Mesendoderm (in vitro differentiated cells): Measurements from ENCODE around the gene RNASEH2A.

Experiments used
- DNase-seq: peaks from one replicate; pipeline ENCODE4 v3.0.0; 2013
- H2AK5ac ChIP-seq: 2 replicates; pipeline ENCODE4 v1.6.1; 2013; ENCODE audit warnings: low read length, inconsistent platforms
- H2BK120ac ChIP-seq: 2 replicates; pipeline ENCODE4 v1.6.1; 2013; ENCODE audit warnings: low read depth, mild to moderate bottlenecking, low read length, moderate library complexity, mixed read lengths
- H2BK15ac ChIP-seq: replicated peaks from 2 replicates; pipeline ENCODE4 v1.6.1; 2013; ENCODE audit warnings: low read depth, mild to moderate bottlenecking, moderate library complexity
- H2BK5ac ChIP-seq: 2 replicates; pipeline ENCODE4 v1.6.1; 2013; ENCODE audit warnings: low read length, inconsistent platforms
- H3K18ac ChIP-seq: 2 replicates; pipeline ENCODE4 v1.6.1; 2013; ENCODE audit warnings: mild to moderate bottlenecking, low read length, mixed read lengths
- H3K23ac ChIP-seq: one replicate; pipeline ENCODE4 v1.6.1; 2013; ENCODE audit warnings: low read length
- H3K27ac ChIP-seq: 2 replicates; pipeline ENCODE4 v1.5.1; 2013; ENCODE audit warnings: low read depth, mild to moderate bottlenecking, inconsistent platforms, low read length, moderate library complexity
- H3K27me3 ChIP-seq: 2 replicates; pipeline ENCODE4 v1.6.1; 2013; ENCODE audit warnings: low read length, control low read depth, mild to moderate bottlenecking, inconsistent platforms; ENCODE audit not compliant: insufficient read depth, poor library complexity
- H3K36me3 ChIP-seq: 2 replicates; pipeline ENCODE4 v1.6.1; 2013; ENCODE audit warnings: low read length, inconsistent platforms; ENCODE audit not compliant: control insufficient read depth, insufficient read depth
- H3K4ac ChIP-seq: one replicate; pipeline ENCODE4 v1.6.1; 2013; ENCODE audit warnings: low read depth, mild to moderate bottlenecking, low read length, moderate library complexity
- H3K4me1 ChIP-seq: 2 replicates; pipeline ENCODE4 v1.6.1; 2013; ENCODE audit warnings: low read depth, low read length, inconsistent platforms; ENCODE audit not compliant: control insufficient read depth
- H3K4me2 ChIP-seq: 2 replicates; pipeline ENCODE4 v1.6.1; 2013; ENCODE audit warnings: low read length
- H3K4me3 ChIP-seq: 2 replicates; pipeline ENCODE4 v1.5.1; 2013; ENCODE audit warnings: mild to moderate bottlenecking, low read length
- H3K56ac ChIP-seq: one replicate; pipeline ENCODE4 v1.6.1; 2013; ENCODE audit warnings: low read length
- H3K79me1 ChIP-seq: 2 replicates; pipeline ENCODE4 v1.6.1; 2013; ENCODE audit warnings: low read length, inconsistent platforms
- H3K79me2 ChIP-seq: 2 replicates; pipeline ENCODE4 v1.6.1; 2013; ENCODE audit warnings: mild to moderate bottlenecking, low read length; ENCODE audit not compliant: control insufficient read depth, insufficient read depth
- H3K9ac ChIP-seq: 2 replicates; pipeline ENCODE4 v1.6.1; 2013; ENCODE audit warnings: low read length, inconsistent platforms
- H4K5ac ChIP-seq: one replicate; pipeline ENCODE4 v1.6.1; 2013; ENCODE audit warnings: low read length
- H4K8ac ChIP-seq: one replicate; pipeline ENCODE4 v1.6.1; 2013; ENCODE audit warnings: low read depth, mild to moderate bottlenecking, control low read depth, low read length, moderate library complexity
- WGBS: extraction: QIAGEN DNeasy Blood & Tissue Kit; methylation state at CpG from one replicate; pipeline ENCODE4 v1.1.7; 2013; ENCODE audit warnings: low lambda C conversion rate, missing lambda C conversion rate; ENCODE audit not compliant: insufficient coverage; ENCODE audit errors: extremely low coverage; 5-methylcytosine and 5-hydroxymethylcytosine counted together

RNASEH2A gene

DNA sequence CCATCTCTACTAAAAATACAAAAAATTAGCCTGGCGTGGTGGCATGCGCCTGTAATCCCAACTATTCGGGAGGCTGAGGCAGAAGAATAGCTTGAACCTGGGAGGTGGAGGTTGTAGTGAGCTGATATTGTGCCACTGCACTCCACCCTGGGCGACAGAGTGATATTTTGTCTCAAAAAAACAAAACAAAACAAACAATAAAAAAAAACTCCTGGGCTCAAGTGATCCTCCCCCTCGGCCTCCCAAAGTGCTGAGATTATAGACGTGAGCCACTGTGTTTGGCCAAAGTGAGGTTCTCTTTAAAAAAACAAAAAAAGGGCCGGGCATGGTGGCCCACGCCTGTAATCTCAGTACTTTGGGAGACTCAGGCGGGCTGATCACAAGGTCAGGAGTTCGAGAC is 18.9 kb upstream of the RNASEH2A start:
- Histone ChIP-seq H3K4ac (no peak overlapping the region), H3K27me3 (no peaks in the 10 kb centered on the region), H2AK5ac (no peak overlapping the region), H3K4me3 (no peak overlapping the region), H2BK5ac (no peak overlapping the region), H3K36me3 (no peaks in the 10 kb centered on the region), H3K18ac (no peak overlapping the region), H4K8ac (no peak overlapping the region), H3K79me1 (no peaks in the 10 kb centered on the region), H2BK120ac (no peak overlapping the region), H3K4me2 (no peak overlapping the region), H3K56ac (no peak overlapping the region), H3K4me1 (peaks cover 21% of the 10 kb centered on the region), H3K9ac (no peak overlapping the region), H3K27ac (no peak overlapping the region), H4K5ac (no peak overlapping the region), H3K23ac (no peak overlapping the region), H3K79me2 (no peaks in the 10 kb centered on the region), H2BK15ac (no peak overlapping the region)
- WGBS = no CpG with 5 or more reads among the region's 10 CpGs
- no peak for DNase-seq

DNA sequence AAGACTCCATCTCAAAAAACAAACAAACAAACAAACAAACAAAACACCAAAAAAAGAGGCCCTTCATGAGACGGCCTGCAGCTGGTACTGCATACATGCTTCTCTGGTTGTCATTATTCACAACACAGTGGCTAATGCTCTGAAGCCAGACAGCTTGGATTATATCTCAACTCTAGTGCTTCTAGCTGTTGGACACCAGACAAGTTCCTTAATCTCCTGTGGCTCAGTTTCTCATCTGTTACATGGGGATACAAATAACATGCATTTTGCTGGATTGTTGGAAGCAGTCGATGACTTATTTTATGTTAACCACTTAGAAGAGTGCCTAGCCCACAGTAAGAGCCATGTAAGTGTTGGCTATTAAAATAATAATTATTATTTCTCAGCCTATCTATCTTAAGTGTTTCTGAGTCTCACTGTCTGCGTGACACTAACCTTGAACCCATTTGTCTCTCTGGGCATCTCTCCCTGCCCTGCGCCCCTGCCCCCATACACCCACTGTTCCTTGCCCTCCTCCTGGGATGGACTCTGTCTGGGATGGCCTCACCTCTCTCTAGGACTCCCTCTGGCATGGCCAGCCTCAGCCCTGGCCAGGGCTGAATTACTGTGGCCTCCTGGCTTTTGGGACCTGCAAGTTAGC is 18.2 kb upstream of the RNASEH2A start:
- peaks cover 2% of the 10 kb centered on the region for H3K79me1 ChIP-seq
- no CpG with 5 or more reads among the region's 4 CpGs for WGBS

DNA sequence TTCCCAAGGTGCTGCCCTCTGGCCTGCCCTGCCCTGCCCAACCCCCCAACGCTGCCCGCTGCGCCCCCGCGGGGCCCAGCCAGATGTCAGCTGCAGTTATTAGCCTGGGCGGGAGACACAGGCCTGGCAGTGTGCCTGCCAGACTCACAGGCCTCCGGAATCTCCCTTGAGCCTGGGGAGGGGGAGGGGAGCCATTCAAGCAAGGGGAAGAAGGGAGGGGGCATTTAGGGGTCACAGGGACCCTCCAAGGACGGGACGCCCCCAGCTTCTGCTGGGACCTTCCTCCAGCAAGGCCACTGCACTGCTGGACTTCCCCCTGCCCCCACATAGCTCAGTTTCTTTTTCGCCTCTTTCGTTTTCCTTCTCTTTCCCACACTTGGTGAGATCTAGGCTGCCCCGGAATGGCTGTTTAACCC is 17.7 kb upstream of the RNASEH2A start:
- H2BK5ac ChIP-seq = peak overlapping the region; percentile 85
- H2BK120ac ChIP-seq = no peak overlapping the region
- H3K56ac ChIP-seq = peak overlapping the region; percentile 84
- peak overlapping the region; percentile 72 for H2AK5ac ChIP-seq
- H3K27ac ChIP-seq = peak overlapping the region; percentile 15
- no peak overlapping the region for H4K5ac ChIP-seq
- no peaks in the 10 kb centered on the region for H3K27me3 ChIP-seq
- H2BK15ac ChIP-seq = no peak overlapping the region
- no peak overlapping the region for H3K23ac ChIP-seq
- H3K4me2 ChIP-seq = peak overlapping the region; percentile 37
- peaks cover 1% of the 10 kb centered on the region for H3K79me2 ChIP-seq
- peak overlapping the region; percentile 71 for H3K9ac ChIP-seq
- H4K8ac ChIP-seq = no peak overlapping the region
- no peak overlapping the region for H3K4me3 ChIP-seq
- H3K4ac ChIP-seq = no peak overlapping the region
- no CpG with 5 or more reads among the region's 12 CpGs for WGBS
- DNase-seq = peak; percentile 73
- peaks cover 17% of the 10 kb centered on the region for H3K4me1 ChIP-seq
- peak overlapping the region; percentile 33 for H3K18ac ChIP-seq
- H3K79me1 ChIP-seq = peaks cover 2% of the 10 kb centered on the region
- no peaks in the 10 kb centered on the region for H3K36me3 ChIP-seq

More for the DNA sequence above, 18.2 kb upstream of the RNASEH2A start:
- DNase-seq = no peak
- H4K8ac ChIP-seq = no peak overlapping the region
- H3K9ac ChIP-seq = peak overlapping the region; percentile 71
- peaks cover 21% of the 10 kb centered on the region for H3K4me1 ChIP-seq
- H2BK120ac ChIP-seq = no peak overlapping the region
- no peak overlapping the region for H4K5ac ChIP-seq
- H3K56ac ChIP-seq = peak overlapping the region; percentile 84
- peak overlapping the region; percentile 85 for H2BK5ac ChIP-seq
- H2BK15ac ChIP-seq = no peak overlapping the region
- H2AK5ac ChIP-seq = peak overlapping the region; percentile 72
- H3K27me3 ChIP-seq = no peaks in the 10 kb centered on the region
- H3K4me2 ChIP-seq = no peak overlapping the region
- H3K4me3 ChIP-seq = no peak overlapping the region
- H3K23ac ChIP-seq = peak overlapping the region; percentile 6
- H3K79me2 ChIP-seq = peaks cover 1% of the 10 kb centered on the region
- H3K18ac ChIP-seq = peak overlapping the region; percentile 33
- H3K36me3 ChIP-seq = no peaks in the 10 kb centered on the region
- H3K27ac ChIP-seq = peak overlapping the region; percentile 15
- H3K4ac ChIP-seq = no peak overlapping the region

GRCh38 chr19:12789098-12789903 is 17.1 kb upstream of the RNASEH2A start:
- peak overlapping the region; percentile 37 for H3K4me2 ChIP-seq
- H3K18ac ChIP-seq = peak overlapping the region; percentile 94
- no peak overlapping the region for H4K5ac ChIP-seq
- no CpG with 5 or more reads among the region's 46 CpGs for WGBS
- no peak overlapping the region for H3K23ac ChIP-seq
- no peak overlapping the region for H3K4me3 ChIP-seq
- no peak overlapping the region for H2AK5ac ChIP-seq
- peak overlapping the region; percentile 55 for H2BK120ac ChIP-seq
- no peaks in the 10 kb centered on the region for H3K27me3 ChIP-seq
- H3K9ac ChIP-seq = peak overlapping the region; percentile 71
- peak; percentile 58 for DNase-seq
- H3K27ac ChIP-seq = peak overlapping the region; percentile 15
- H2BK5ac ChIP-seq = peak overlapping the region; percentile 5
- H3K79me1 ChIP-seq = peaks cover 2% of the 10 kb centered on the region
- peak overlapping the region; percentile 84 for H3K56ac ChIP-seq
- no peak overlapping the region for H4K8ac ChIP-seq
- H2BK15ac ChIP-seq = no peak overlapping the region
- H3K4me1 ChIP-seq = peaks cover 17% of the 10 kb centered on the region
- peaks cover 1% of the 10 kb centered on the region for H3K79me2 ChIP-seq
- no peaks in the 10 kb centered on the region for H3K36me3 ChIP-seq
- H3K4ac ChIP-seq = peak overlapping the region; percentile 64

DNA sequence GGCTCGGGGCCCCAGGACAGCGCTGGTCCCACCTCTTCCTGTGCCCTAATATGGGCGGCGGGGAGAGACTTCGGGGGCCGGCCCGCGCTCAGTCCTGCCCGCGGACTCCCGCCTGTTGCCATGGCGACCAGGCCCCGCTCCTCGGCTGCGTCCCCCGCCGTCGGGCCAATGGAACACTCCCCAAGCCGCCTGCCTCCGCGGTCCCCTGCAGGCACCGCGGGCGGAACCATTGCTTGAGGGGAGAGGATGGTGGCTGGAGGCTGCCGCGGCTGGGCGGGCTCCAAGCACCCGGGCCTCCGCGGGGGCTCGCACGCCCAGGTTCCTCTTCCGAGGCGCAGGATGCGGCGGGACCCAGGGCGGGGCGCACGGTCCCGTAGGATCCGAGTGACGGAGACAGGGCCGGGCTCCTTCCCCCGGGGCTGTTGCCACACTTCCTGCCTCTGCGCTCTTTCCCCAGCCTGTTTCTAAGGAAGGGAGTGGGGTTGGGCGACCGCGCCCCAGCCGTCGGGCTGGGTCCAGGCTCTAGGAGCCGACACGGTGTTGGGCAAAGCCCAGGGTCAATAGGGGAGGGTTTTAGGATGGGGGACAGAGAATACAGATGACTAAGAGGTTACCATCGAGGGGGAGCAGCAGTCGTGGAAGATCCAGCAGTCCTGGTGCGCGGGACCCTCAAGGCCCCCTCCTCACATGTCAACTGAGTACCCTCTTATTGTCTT is 16.3 kb upstream of the RNASEH2A start:
- WGBS = no CpG with 5 or more reads among the region's 56 CpGs
- Histone ChIP-seq H3K79me2 (peaks cover 1% of the 10 kb centered on the region), H4K8ac (no peak overlapping the region)

More for the DNA sequence above, 16.3 kb upstream of the RNASEH2A start:
- Histone ChIP-seq H3K36me3 (no peaks in the 10 kb centered on the region), H3K4me1 (peaks cover 17% of the 10 kb centered on the region), H3K23ac (peak overlapping the region; percentile 24), H3K79me1 (peaks cover 2% of the 10 kb centered on the region), H3K4ac (peak overlapping the region; percentile 64), H4K5ac (no peak overlapping the region), H3K27me3 (no peaks in the 10 kb centered on the region), H2BK15ac (no peak overlapping the region), H2BK5ac (no peak overlapping the region), H3K27ac (peak overlapping the region; percentile 69), H3K4me2 (peak overlapping the region; percentile 67), H3K9ac (peak overlapping the region; percentile 73), H2AK5ac (no peak overlapping the region), H2BK120ac (no peak overlapping the region), H3K4me3 (no peak overlapping the region), H3K18ac (peak overlapping the region; percentile 94), H3K56ac (peak overlapping the region; percentile 84)
- DNase-seq = peak; percentile 98
